Tongue (tissue), 2 donors: ENCODE measurements around the gene AFAP1. TPM values are rescaled to one million over a fixed set of nuclear protein-coding genes. Genes with fewer than 3 reads are reported as not detected.

Experiments
- DNase-seq: peaks from one replicate; pipeline ENCODE4 v3.0.0-alpha.2; 2015
- total RNA-seq: library from RNA; depleted of rRNA; stranded (reverse); fragments of >200 nt; gene quantifications from one replicate; pipeline ENCODE4 v1.2.3, GENCODE V29; 2014

Gene AFAP1
- total RNA-seq, 1 donor from 2014 or later: 36.4 TPM

DNA sequence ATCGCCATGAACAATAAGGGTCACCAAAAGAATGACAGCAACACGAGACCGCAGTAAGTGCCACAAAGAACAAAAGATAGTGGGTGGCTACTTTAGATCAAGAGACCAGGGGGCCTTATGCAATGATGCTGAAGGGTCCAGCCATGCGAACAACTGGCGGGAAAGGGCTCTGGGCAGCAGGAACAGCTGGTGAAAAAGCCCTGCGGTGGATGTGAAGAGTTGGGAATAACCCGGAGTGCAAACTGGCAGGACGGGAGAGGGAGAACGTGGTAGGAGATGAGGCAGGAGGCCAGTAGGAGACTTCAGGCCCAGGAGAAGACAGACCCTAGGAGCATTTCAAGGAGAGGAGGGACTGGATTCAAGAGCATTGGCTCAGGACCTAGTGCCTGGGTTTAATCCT is 120.2 kb downstream of the AFAP1 start:
- DNase-seq: no peak

DNA sequence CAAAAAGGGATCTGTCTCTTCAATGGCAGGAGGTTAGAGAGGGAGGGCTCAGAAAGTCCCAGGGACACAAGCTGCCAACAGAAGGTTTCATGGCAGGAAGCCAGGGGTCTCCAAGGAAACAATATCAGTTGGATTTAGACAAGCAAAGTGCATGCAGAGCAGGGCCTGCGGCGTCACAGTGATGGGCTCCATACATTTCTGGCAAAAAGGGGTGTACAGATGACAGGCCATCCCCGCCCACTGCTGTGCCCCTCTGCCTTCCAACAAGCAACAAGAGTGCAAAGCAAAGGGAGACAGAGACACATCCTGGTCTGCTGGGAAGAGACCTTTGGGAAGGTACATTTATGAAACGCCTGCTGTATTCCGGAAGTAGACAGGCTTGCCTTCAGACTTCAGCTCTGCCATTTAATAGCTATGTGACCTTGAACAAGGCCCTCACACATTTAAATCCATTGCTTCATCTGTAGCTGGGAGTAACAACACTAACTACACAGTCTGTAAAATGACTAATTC is 121.2 kb downstream of the AFAP1 start:
- DNase-seq: peak; percentile 93

DNA sequence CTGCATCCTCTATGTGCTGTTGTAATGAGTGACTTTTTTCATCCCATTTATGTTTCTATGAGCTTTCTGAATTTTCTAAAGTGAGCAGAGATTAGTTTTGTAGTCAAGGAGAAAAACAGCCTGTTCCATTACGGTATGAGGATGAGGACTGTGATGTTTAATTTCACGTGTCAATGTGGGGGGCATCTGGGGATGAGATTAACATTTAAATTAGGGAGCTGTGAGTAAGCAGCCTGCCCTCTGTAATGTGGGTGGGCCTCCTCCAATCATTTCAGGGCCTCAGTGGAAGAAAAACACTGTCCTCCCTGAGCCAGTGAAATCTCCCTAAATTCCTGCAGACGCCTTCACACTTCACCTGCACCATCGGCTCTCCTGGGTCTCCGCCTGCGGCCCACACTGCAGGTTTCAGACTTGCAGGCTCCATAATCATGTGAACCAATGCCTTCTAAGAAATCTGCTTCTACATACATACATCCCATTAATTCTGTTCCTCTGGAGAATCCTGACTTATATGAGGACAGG is 121.7 kb downstream of the AFAP1 start:
- no peak for DNase-seq

DNA sequence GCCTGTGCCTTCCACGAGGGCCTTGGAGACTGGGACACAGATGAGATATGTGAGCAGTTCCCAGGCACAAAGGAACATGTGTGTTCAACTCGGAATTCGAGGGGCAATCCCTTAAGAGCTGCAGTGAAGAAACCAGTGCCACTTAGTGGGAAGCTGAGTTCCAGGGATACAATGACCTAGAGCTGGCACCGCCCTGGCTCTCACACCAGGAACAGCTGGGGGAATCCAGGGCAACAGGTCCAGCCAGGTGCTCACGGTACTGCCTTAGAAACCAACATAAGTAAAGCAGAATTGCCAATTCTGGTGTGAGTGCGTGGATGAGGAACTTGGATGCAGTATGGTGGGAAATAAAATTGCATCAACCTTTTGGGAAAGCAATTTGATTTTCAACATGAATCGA is 122.9 kb downstream of the AFAP1 start:
- DNase-seq: no peak

- DNase-seq: no peak
These were observed 123.7 kb downstream of the AFAP1 start for GRCh38 chr4:7815981-7816380.

- no peak for DNase-seq
These were observed 124.1 kb downstream of the AFAP1 start for GRCh38 chr4:7815562-7815961.

DNA sequence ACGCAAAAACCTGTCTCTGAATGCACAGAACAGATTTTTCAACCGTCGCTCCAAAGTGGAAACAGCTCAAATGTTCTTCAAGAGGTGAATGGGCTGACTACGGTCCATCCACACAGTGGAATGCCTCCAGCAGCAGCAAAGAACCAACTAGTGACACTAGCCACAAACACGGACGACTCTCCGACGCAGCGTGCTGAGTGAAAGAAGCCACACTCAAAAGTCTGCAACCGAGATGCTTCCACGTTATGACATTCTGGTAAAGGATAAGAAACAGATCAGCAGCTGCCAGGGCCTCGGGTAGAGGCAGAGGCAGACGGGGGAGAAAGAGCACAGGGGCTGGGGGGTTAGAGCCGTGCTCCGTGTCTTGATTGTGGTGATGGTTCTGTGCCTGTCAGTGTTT is 125.2 kb downstream of the AFAP1 start:
- DNase-seq: no peak

- DNase-seq: no peak
These were observed 126.0 kb downstream of the AFAP1 start for GRCh38 chr4:7813674-7814073.

DNA sequence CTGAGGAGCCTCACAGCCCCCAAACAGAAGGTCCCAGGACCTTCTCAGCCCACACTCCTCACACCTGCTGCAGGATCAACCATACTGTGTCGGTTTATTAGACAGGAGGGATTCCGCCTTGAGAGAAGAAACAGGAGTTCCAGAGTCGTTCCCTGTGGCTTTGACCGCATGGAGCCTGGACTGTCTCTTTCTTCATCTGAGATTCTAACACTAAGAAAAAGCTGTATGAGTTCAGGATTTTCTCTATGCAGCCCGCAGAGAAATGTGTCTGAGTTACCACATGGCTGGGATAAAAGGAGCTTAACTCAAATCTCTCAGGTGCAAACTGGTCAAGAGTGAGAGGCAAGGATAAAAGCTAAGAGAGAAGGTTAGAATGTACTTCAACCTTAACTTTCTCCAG is 126.7 kb downstream of the AFAP1 start:
- DNase-seq: peak; percentile 51

- DNase-seq: peak; percentile 62
These were observed 127.3 kb downstream of the AFAP1 start for GRCh38 chr4:7812231-7812857.

DNA sequence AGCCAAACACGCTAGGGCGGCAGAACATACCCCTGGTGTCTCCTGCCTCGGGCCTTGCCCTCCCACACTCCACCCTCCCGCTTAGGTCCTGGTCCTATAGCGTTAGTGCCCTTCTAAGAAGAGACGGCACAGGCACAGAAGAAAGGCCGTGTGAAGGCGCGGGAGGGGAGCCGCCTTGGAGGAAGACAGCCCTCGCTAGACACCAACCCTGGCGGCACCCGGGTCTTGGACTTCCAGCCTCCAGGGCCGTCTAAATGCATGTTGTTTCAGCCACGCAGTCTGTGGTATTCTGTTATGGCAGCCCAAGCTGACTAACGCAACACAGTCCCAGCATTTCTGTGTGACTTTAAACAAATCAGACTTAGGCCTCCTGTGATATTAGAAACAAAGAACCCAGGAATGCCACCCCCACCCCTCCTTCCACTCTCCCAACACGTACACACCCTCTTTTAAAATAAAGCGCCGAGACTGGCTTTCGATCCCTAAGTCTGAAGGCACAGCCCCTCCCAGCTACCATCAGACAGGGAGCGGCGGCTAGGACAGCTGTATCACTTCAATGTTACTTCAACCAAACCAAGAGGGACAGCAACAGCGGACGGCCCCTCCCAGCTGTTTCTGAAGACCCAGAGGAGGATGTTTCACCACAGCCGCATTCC is 128.0 kb downstream of the AFAP1 start:
- peak; percentile 95 for DNase-seq

DNA sequence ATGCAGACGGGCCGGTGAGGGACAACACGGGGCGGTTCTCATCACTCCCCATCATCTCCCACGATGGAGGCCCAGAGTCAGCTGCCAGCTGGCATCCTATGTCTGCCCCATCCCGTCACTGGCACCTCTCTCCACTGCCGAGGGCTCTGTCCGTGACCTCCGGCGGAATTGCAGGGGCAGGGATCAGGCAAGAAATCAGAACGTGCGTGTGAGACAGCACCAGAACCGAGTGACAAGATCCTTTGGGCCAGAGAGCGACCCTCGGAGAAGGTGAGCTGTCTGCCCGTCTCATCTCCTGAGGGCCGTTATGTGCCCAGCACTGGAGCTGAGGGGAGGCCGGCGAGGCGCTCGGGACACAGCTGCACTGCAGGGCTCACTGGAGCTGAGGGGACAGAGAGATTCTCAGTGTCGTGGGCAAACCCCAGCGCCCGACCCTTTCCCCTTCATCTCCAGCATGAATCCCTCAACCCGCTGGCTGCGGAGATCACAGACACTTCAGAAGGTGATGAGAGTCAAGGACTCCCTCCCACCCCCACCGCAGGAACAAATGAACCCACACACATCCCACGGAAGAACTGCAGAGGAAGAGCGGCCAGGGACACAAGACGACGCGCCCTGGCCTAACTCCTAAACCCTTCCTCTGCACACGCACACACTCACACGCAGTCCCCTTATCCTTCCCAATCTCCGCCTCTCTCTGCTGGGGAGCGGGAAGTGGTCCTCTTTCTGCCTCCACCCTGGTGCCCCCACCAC is 128.7 kb downstream of the AFAP1 start:
- peak; percentile 57 for DNase-seq

- no peak for DNase-seq
These were observed 130.9 kb downstream of the AFAP1 start for GRCh38 chr4:7808752-7809151.

GRCh38 chr4:7808181-7808580 is 131.5 kb downstream of the AFAP1 start:
- no peak for DNase-seq

DNA sequence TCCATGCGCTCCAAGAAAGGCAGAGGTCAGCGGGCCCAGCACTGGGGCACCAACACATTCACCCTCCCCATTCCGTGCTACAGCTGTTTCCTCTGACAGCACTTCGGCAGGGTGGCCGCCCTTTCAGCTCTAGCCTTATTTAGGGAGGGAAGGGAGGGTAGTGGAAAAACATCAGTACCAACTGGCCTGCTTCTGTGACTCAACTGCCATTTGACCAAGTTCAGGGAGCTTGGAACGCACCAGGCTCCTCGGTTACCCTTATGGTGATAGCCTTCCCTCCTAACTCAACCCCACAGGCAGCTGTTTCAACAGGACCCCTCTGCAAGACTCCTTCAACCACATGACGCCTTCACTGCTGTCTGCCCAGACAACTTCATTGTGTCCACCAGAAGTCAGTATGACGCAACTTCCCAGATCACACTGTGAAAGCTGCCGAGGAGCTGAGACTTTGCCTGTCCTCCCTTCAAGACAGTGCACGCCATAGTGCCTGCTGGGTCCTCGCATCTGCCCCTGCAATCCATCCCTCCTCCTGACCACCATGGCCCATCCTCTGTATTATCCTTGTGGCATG is 132.2 kb downstream of the AFAP1 start:
- peak; percentile 57 for DNase-seq

DNA sequence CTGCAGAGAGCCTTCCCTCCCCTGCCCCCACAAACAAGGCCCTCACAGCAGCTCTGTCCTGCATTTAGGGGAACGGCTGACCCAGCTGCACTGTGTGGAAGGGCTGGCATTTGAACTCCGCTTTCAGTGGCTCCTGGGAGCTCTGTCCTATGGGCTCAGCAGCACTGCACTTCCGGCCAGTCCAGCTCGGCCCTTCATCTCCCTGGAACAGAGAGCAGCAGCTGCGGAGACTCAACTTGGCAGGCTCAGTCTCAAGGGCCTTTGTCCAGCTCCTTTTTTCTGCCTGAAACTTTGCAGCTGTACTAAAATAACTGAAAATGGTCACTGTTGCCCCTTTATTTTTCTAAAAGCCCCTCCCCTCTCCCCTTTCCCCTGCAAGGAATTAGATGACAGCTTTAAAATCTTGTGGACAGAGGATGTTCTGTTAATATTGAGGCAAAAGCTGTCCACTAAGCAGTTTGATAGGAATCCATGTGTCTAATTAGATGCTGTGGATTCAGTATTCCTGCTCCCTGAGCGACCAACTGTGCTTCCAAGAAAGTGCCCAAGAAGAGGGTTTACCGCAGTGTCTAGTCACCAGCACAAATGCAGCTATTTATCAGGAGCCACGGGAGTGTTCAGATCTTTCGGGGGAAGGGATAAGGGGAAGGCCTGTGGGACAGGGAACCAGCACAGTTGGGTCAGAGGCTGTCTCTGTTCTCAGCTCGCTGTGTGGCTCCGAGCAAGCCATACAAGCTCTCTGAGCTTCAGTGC is 133.1 kb downstream of the AFAP1 start:
- DNase-seq: peak; percentile 93

- peak; percentile 77 for DNase-seq
These were observed 133.9 kb downstream of the AFAP1 start for GRCh38 chr4:7805533-7806337.

GRCh38 chr4:7804756-7805385 is 134.8 kb downstream of the AFAP1 start:
- DNase-seq: peak; percentile 61

DNA sequence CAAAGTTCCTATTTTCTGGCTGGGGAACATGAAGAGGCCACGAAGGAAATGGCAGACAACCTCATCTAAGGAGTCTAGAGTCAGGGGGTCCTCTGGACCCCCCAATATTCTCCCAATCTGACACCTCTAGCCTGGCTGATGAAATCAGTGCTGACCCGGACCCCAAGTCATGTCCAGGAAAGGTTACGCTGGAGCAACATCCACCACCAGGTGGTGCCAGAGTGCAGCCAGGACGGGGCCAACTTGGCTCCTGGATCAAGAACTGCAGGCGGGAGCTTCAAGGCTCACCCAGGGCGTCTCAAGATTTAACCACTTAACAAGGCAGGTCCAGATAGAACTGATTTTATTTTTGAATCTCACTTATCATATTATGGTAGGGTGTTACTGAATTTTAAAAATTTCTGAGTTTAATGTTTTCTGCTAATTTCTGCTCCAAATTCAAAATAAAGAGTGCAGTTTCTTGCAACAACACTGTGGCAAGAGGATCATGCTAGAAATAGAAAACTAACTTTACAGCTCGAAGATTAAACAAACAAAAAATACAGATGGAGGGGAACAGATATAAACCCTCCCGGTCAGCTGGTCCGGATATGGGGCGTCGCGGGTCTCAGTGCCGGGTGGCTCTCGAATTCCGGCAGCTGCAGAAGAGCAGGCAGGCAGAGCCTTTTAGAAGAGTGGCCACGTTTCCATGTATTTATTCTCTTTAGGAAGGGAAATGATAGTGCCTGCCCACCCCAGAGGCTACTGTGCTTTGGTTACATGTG is 135.5 kb downstream of the AFAP1 start:
- DNase-seq: peak; percentile 92

DNA sequence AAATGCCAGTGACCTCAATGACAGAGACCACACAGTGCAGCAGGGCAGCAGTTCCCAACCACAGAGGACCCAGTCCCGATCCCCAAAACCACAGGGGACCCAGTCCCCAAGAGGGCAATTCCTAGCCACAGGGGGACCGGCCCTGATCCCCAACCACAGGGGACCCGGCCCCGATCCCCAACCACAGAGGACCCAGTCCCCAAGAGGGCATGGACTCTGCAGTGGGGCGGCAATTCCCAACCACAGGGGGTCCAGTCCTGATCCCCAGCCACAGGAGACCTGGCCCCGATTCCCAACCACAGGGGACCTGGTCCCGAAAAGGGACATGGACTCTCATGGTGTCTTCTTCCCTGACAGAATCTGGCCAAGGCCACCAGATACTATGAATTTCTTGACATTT is 136.3 kb downstream of the AFAP1 start:
- DNase-seq: no peak
